PC-3 (cell line): ENCODE measurements around the gene KCNIP4. TPM values are rescaled to one million over a fixed set of nuclear protein-coding genes. Genes with fewer than 3 reads are reported as not detected.

Experiments
- ATAC-seq: fragments of 200-7000 bp; cut with Tn5 transposase; 2 replicates; pipeline ENCODE4 v1.9.1; 2020; ENCODE audit warnings: mild to moderate bottlenecking, moderate library complexity
- BruUV-seq: library from RNA; stranded (reverse); fragments of 400-500 nt; replicated peaks from 2 replicates; lab custom pipeline; 2021; lab: Mats Ljungman, UMichigan
- CTCF ChIA-PET: fragments of 300-600 bp; sonication (Branson Sonifier 250); formaldehyde crosslinking; loops from one replicate; lab custom pipeline; 2022; ENCODE audit warnings: antibody characterized with exemption; lab: Charles Lee
- POLR2A ChIA-PET: fragments of 300-600 bp; sonication (Branson Sonifier 250); formaldehyde crosslinking; loops from one replicate; lab custom pipeline; 2022; ENCODE audit warnings: antibody characterized with exemption; ENCODE audit not compliant: unreplicated experiment; lab: Charles Lee
- DNase-seq: peaks from one replicate; pipeline ENCODE4 v3.0.0-alpha.2; 2015
- H2AFZ ChIP-seq: fragments of 300-600 bp; sonication (generic); 2 replicates; pipeline ENCODE4 v1.6.0; 2016; ENCODE audit warnings: antibody characterized with exemption, low read length
- H3F3A ChIP-seq: fragments of 300-600 bp; sonication (generic); one replicate; pipeline ENCODE4 v1.6.0; 2017; ENCODE audit warnings: antibody characterized with exemption, low read length, control low read depth, mild to moderate bottlenecking; ENCODE audit not compliant: unreplicated experiment
- H3K27ac ChIP-seq: fragments of 300-600 bp; sonication (generic); 2 replicates; pipeline ENCODE4 v1.5.1; 2016; ENCODE audit warnings: mild to moderate bottlenecking, low read length
- H3K27me3 ChIP-seq: fragments of 300-600 bp; sonication (generic); 2 replicates; pipeline ENCODE4 v1.6.1; 2016; ENCODE audit warnings: low read length, mixed read lengths
- H3K36me3 ChIP-seq: fragments of 300-600 bp; sonication (generic); 2 replicates; pipeline ENCODE4 v1.6.1; 2016; ENCODE audit warnings: low read depth, mixed run types, low read length, mixed read lengths
- H3K4me1 ChIP-seq: fragments of 300-600 bp; sonication (generic); 2 replicates; pipeline ENCODE4 v1.5.1; 2016; ENCODE audit warnings: low read length; ENCODE audit not compliant: insufficient read depth
- H3K4me2 ChIP-seq: fragments of 300-600 bp; sonication (generic); 2 replicates; pipeline ENCODE4 v1.6.0; 2016; ENCODE audit warnings: low read length
- H3K4me3 ChIP-seq: fragments of 300-600 bp; sonication (generic); 2 replicates; pipeline ENCODE4 v1.5.1; 2016; ENCODE audit warnings: mild to moderate bottlenecking, low read length, mixed read lengths
- H3K79me2 ChIP-seq: fragments of 300-600 bp; sonication (generic); 2 replicates; pipeline ENCODE4 v1.6.1; 2017; ENCODE audit warnings: low read length, mixed read lengths
- H3K9ac ChIP-seq: fragments of 300-600 bp; sonication (generic); 2 replicates; pipeline ENCODE4 v1.6.0; 2016; ENCODE audit warnings: mild to moderate bottlenecking, low read length
- H3K9me2 ChIP-seq: fragments of 300-600 bp; sonication (generic); replicated peaks from 2 replicates; pipeline ENCODE4 v1.6.1; 2016; ENCODE audit warnings: mixed run types, low read length, mixed read lengths
- H3K9me3 ChIP-seq: fragments of 300-600 bp; sonication (generic); 2 replicates; pipeline ENCODE4 v1.6.1; 2016; ENCODE audit warnings: low read length, mixed read lengths
- H4K20me1 ChIP-seq: fragments of 300-600 bp; sonication (generic); 2 replicates; pipeline ENCODE4 v1.6.1; 2016; ENCODE audit warnings: low read length, mixed read lengths
- EZH2 ChIP-seq: fragments of 300-600 bp; sonication (generic); IDR thresholded peaks from one replicate; pipeline ENCODE4 v1.6.1; 2017; ENCODE audit warnings: antibody characterized with exemption, mild to moderate bottlenecking, low read length; ENCODE audit not compliant: unreplicated experiment
- EZH2phosphoT487 ChIP-seq: fragments of 300-600 bp; sonication (generic); IDR thresholded peaks from 2 replicates; pipeline ENCODE4 v1.6.1; 2018; ENCODE audit warnings: mild to moderate bottlenecking, antibody characterized with exemption, low read length, borderline replicate concordance
- intact Hi-C: fragments of 100-400 bp; cut with micrococcal nuclease; formaldehyde crosslinking; loops from 2 replicates; pipeline ENCODE4 v1.9.0; 2023
- total RNA-seq: library from RNA; depleted of rRNA; stranded (reverse); fragments of >200 nt; gene quantifications from 2 replicates; pipeline ENCODE4 v1.2.3, GENCODE V29; 2014
- TF ChIP-seq, protein P1 (sequence below): fragments of 300-600 bp; sonication (generic); conservative IDR thresholded peaks from 2 replicates; pipeline ENCODE4 v1.5.1; 2017; ENCODE audit warnings: antibody characterized with exemption, low read depth, mild to moderate bottlenecking, low read length

The KCNIP4 gene
- total RNA-seq, 1 experiment from 2014 or later: not detected

GRCh38 chr4:21947791-21948346 lies 703 bp downstream of the KCNIP4 start:
- Histone ChIP-seq H3K9ac (no peak overlapping the region), H3K4me2 (no peak overlapping the region), H3F3A (no peaks in the 10 kb centered on the region), H3K79me2 (no peaks in the 10 kb centered on the region), H3K36me3 (no peaks in the 10 kb centered on the region), H3K27me3 (no peaks in the 10 kb centered on the region), H4K20me1 (no peaks in the 10 kb centered on the region), H2AFZ (no peak overlapping the region), H3K4me1 (no peaks in the 10 kb centered on the region), H3K9me2 (no peaks in the 10 kb centered on the region), H3K27ac (no peak overlapping the region), H3K9me3 (no peaks in the 10 kb centered on the region), H3K4me3 (no peak overlapping the region)
- no peak for TF ChIP-seq EZH2
- TF ChIP-seq, protein P1, sequence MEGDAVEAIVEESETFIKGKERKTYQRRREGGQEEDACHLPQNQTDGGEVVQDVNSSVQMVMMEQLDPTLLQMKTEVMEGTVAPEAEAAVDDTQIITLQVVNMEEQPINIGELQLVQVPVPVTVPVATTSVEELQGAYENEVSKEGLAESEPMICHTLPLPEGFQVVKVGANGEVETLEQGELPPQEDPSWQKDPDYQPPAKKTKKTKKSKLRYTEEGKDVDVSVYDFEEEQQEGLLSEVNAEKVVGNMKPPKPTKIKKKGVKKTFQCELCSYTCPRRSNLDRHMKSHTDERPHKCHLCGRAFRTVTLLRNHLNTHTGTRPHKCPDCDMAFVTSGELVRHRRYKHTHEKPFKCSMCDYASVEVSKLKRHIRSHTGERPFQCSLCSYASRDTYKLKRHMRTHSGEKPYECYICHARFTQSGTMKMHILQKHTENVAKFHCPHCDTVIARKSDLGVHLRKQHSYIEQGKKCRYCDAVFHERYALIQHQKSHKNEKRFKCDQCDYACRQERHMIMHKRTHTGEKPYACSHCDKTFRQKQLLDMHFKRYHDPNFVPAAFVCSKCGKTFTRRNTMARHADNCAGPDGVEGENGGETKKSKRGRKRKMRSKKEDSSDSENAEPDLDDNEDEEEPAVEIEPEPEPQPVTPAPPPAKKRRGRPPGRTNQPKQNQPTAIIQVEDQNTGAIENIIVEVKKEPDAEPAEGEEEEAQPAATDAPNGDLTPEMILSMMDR: no peak
- DNase-seq: no peak
- no TSS peak for BruUV-seq
- ChIA-PET POLR2A (no interaction called here), CTCF (no interaction called here)
- ATAC-seq: no peak
- intact Hi-C loops: no loop called here

- Histone ChIP-seq H3K9me2 (no peaks in the 10 kb centered on the region), H3K79me2 (no peaks in the 10 kb centered on the region), H3K9ac (no peak overlapping the region), H3K4me3 (no peak overlapping the region), H3K4me1 (no peaks in the 10 kb centered on the region), H2AFZ (no peak overlapping the region), H4K20me1 (no peaks in the 10 kb centered on the region), H3K27me3 (no peaks in the 10 kb centered on the region), H3K9me3 (no peaks in the 10 kb centered on the region), H3F3A (no peaks in the 10 kb centered on the region), H3K27ac (no peak overlapping the region), H3K36me3 (no peaks in the 10 kb centered on the region), H3K4me2 (no peak overlapping the region)
- POLR2A ChIA-PET: no interaction called here
- CTCF ChIA-PET: no interaction called here
- no TSS peak for BruUV-seq
- ATAC-seq: no peak
- TF ChIP-seq EZH2phosphoT487 (no peak), EZH2 (no peak)
- TF ChIP-seq, protein P1: no peak
- intact Hi-C loops: no loop called here
- DNase-seq: no peak
Measured at GRCh38 chr4:21946858-21947257, 1.7 kb downstream of the KCNIP4 start.

DNA sequence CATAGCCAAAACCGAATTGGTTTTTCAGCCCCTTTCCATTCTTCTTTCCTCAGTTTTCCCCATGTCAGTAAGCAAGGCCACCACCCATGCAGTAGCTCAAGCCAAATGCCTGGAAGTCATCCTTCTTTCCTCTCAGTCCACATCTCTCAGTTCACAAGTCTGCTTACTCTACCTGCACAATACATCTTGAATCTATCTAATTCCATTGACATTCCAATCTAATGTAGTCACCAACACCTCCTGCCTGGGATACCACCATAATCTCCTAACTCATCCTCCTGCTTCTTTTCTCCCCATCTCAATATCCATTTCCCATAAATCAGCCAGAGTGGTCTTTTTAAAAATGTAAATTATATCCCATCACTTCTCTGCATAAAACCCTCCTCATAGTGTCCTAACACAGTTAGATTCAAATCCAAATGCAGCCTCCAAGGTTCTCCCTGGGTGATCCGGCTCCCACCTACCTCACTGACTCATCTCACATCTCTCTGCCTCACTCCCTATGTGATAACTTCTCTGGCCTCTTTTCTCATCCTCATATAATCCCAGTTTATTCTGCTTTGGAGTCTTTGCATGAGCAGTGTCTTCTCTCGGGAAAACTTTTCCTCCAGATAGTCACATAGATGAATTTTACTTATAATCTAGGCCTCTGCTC lies 26.9 kb downstream of the KCNIP4 start:
- no peak overlapping the region for H3K4me2 ChIP-seq
- H3K79me2 ChIP-seq: no peaks in the 10 kb centered on the region
- no peaks in the 10 kb centered on the region for H3K4me1 ChIP-seq
- no peaks in the 10 kb centered on the region for H3K36me3 ChIP-seq
- ChIA-PET CTCF (no interaction called here), POLR2A (no interaction called here)
- no peak overlapping the region for H3K4me3 ChIP-seq
- H3K9me3 ChIP-seq: no peaks in the 10 kb centered on the region
- TF ChIP-seq EZH2 (no peak), EZH2phosphoT487 (no peak)
- TF ChIP-seq, protein P1: no peak
- intact Hi-C loops: no loop called here
- no peak overlapping the region for H3K27ac ChIP-seq
- no peak overlapping the region for H2AFZ ChIP-seq
- ATAC-seq: no peak
- BruUV-seq: no TSS peak
- H4K20me1 ChIP-seq: no peaks in the 10 kb centered on the region
- no peak overlapping the region for H3K9ac ChIP-seq
- no peaks in the 10 kb centered on the region for H3K9me2 ChIP-seq
- H3K27me3 ChIP-seq: no peaks in the 10 kb centered on the region
- H3F3A ChIP-seq: no peaks in the 10 kb centered on the region
- no peak for DNase-seq
